Measurements from ENCODE around the gene MPP3. TPM values are rescaled to one million over a fixed set of nuclear protein-coding genes. Genes with fewer than 3 reads are reported as not detected.

The MPP3 gene
- total RNA-seq, 4 donors from 2014 or later: 19.2 to 31.5 (median 22.1) TPM

- TF ChIP-seq, protein P1, sequence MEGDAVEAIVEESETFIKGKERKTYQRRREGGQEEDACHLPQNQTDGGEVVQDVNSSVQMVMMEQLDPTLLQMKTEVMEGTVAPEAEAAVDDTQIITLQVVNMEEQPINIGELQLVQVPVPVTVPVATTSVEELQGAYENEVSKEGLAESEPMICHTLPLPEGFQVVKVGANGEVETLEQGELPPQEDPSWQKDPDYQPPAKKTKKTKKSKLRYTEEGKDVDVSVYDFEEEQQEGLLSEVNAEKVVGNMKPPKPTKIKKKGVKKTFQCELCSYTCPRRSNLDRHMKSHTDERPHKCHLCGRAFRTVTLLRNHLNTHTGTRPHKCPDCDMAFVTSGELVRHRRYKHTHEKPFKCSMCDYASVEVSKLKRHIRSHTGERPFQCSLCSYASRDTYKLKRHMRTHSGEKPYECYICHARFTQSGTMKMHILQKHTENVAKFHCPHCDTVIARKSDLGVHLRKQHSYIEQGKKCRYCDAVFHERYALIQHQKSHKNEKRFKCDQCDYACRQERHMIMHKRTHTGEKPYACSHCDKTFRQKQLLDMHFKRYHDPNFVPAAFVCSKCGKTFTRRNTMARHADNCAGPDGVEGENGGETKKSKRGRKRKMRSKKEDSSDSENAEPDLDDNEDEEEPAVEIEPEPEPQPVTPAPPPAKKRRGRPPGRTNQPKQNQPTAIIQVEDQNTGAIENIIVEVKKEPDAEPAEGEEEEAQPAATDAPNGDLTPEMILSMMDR (IDR thresholded peaks at IDR 0.05): no peak
- TF ChIP-seq POLR2A (IDR thresholded peaks at IDR 0.05) (no peak), EP300 (IDR thresholded peaks at IDR 0.05) (no peak)
- Histone ChIP-seq H3K36me3 (peaks cover 0 to 21% (median 0%) of the 10 kb centered on the region in 3 donors), H3K9me3 (no peaks in the 10 kb centered on the region), H3K4me3 (no peak overlapping the region), H3K4me1 (no peaks in the 10 kb centered on the region), H3K27ac (no peak overlapping the region), H3K27me3 (no peaks in the 10 kb centered on the region)
- no peak for DNase-seq (ENCODE audit: low spot score in 2 of 2)
- 87 to 91% methylated on average over 20 of the region's 20 CpGs for WGBS, 2 donors
Observed at GRCh38 chr17:43879723-43880419, 46.9 kb upstream of the MPP3 start.

- H3K4me3 ChIP-seq: no peak overlapping the region
- WGBS, 2 donors: 18 to 21% methylated on average over 13 of the region's 13 CpGs
- H3K27ac ChIP-seq: no peak overlapping the region
- DNase-seq (ENCODE audit: low spot score in 2 of 2): peak; percentile 34 to 60
- TF ChIP-seq EP300 (IDR thresholded peaks at IDR 0.05): no peak
- TF ChIP-seq POLR2A (IDR thresholded peaks at IDR 0.05): no peak
- TF ChIP-seq, protein P1 (IDR thresholded peaks at IDR 0.05): peak; percentile 89 to 96 (median 90)
- H3K9me3 ChIP-seq: no peaks in the 10 kb centered on the region
- peaks cover 0 to 21% (median 0%) of the 10 kb centered on the region in 3 donors for H3K36me3 ChIP-seq
- H3K27me3 ChIP-seq: no peaks in the 10 kb centered on the region
- H3K4me1 ChIP-seq: no peaks in the 10 kb centered on the region
Observed at GRCh38 chr17:43878260-43879175, 45.6 kb upstream of the MPP3 start.

DNA sequence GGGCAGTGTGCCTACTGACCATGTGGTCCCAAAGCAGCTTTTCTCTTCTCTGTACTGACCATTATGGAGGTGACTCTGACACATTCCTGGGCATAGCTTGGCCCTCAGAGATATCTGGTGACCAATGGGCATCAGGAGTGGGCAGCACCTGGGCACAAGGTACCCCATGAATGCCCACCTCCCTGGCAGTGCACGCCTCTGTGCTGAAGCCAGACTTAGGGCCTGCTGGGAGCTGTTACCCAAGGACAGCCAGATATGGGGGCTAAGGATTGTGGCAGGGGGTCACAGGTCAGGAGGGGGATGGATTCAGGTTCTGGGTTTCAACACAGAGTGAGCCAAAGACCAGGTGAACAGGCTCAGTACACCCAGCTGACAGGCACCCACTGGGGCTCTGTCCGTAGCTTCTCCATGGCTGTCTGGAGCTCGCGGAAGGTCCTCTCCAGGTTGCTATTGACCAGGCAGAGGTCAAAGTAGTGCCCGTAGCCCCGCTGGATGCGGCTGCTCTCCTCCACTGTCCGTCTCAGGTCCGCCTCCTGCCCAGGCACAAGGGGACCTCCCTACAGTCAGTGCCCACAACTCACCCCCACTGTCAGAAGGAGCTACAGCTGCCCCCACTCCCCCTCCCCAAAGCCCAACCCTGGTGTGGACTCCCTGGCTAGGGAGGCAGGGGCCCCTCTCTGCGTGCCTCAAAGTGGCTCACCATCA lies 44.7 kb upstream of the MPP3 start:
- no peak for DNase-seq (ENCODE audit: low spot score in 2 of 2)
- Histone ChIP-seq H3K27ac (no peak overlapping the region), H3K4me3 (no peak overlapping the region), H3K9me3 (no peaks in the 10 kb centered on the region), H3K4me1 (no peaks in the 10 kb centered on the region), H3K27me3 (no peaks in the 10 kb centered on the region), H3K36me3 (peaks cover 0 to 17% (median 0%) of the 10 kb centered on the region in 3 donors)
- TF ChIP-seq POLR2A (IDR thresholded peaks at IDR 0.05) (no peak), EP300 (IDR thresholded peaks at IDR 0.05) (no peak)
- TF ChIP-seq, protein P1 (IDR thresholded peaks at IDR 0.05): no peak
- 98 to 100% methylated on average over 4 to 10 of the region's 10 CpGs for WGBS, 2 donors

DNA sequence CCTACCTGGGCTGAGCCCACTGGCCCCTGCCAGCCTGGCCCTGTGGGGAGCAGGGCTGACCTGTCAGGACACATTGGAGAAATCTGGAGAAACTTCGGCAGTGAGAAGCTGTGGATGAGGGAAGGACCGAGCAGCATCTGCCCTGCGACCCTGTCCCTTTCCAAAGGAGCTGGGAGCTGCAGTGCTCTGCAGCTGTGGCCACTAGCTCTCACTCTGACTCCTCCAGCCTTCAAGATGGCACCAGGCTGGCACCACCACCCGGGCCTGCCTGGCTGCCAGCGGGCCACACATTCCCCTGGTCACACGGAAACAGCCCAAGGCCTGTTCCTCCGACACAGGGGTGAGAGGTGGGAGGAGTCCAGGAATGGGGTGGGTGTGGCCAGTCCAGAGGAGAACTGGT lies 44.1 kb upstream of the MPP3 start:
- Histone ChIP-seq H3K4me1 (no peaks in the 10 kb centered on the region), H3K36me3 (peaks cover 0 to 12% (median 0%) of the 10 kb centered on the region in 3 donors), H3K9me3 (no peaks in the 10 kb centered on the region), H3K27ac (no peak overlapping the region), H3K27me3 (no peaks in the 10 kb centered on the region), H3K4me3 (no peak overlapping the region)
- no peak for DNase-seq (ENCODE audit: low spot score in 2 of 2)
- TF ChIP-seq POLR2A (IDR thresholded peaks at IDR 0.05) (no peak), EP300 (IDR thresholded peaks at IDR 0.05) (no peak)
- TF ChIP-seq, protein P1 (IDR thresholded peaks at IDR 0.05): no peak
- 65 to 69% methylated on average over 4 to 7 of the region's 7 CpGs for WGBS, 2 donors

All from tibial nerve (tissue), 4 donors.